GM18511 (cell line): ENCODE results near the gene PCDHGA10.
"Not testable (repeated sequence)": the region's sequence is repeated elsewhere in the genome, so short reads cannot be mapped to it uniquely, and the experiment has no call there.

Experiments
- ATAC-seq: cut with Tn5 transposase; IDR thresholded peaks from one replicate; pipeline ENCODE4 v1.9.1; 2021; ENCODE audit warnings: mild to moderate bottlenecking, moderate library complexity; ENCODE audit not compliant: unreplicated experiment

Gene PCDHGA10

GRCh38 chr5:141392429-141393198, 20.2 kb upstream of the PCDHGA10 start, which contains the start of gene PCDHGA8:
Gene PCDHGA8 (plus strand): TSS chr5:141392633. CDS start chr5:141392814, 181 bp downstream.
- no peak for ATAC-seq

- no peak for ATAC-seq
Measured at GRCh38 chr5:141393267-141393666, 19.5 kb upstream of the PCDHGA10 start.

- ATAC-seq, result not testable (repeated sequence)
Measured at GRCh38 chr5:141394401-141395187, 18.2 kb upstream of the PCDHGA10 start.

- ATAC-seq, result not testable (repeated sequence)
Measured at GRCh38 chr5:141397756-141398551, 14.8 kb upstream of the PCDHGA10 start, which contains the start of gene PCDHGB5. Gene PCDHGB5 (plus strand): TSS chr5:141397947. CDS start chr5:141398128, 181 bp downstream.

GRCh38 chr5:141398608-141399007, 14.2 kb upstream of the PCDHGA10 start:
- ATAC-seq, result no peak

GRCh38 chr5:141399555-141400258, 13.1 kb upstream of the PCDHGA10 start:
- ATAC-seq, result no peak

GRCh38 chr5:141402553-141403243, 10.1 kb upstream of the PCDHGA10 start, which contains the start of gene PCDHGA9:
Gene PCDHGA9 (plus strand): TSS chr5:141402778. CDS start chr5:141402953, 175 bp downstream.
- ATAC-seq, result no peak

- no peak for ATAC-seq
Measured at GRCh38 chr5:141403387-141403786, 9.4 kb upstream of the PCDHGA10 start.

GRCh38 chr5:141407790-141408505, 4.8 kb upstream of the PCDHGA10 start, which contains the start of gene PCDHGB6:
Gene PCDHGB6 (plus strand): TSS chr5:141408021. CDS start chr5:141408203, 182 bp downstream.
- ATAC-seq, result peak; percentile 86

GRCh38 chr5:141409598-141410306, 3.0 kb upstream of the PCDHGA10 start:
- no peak for ATAC-seq

- no peak for ATAC-seq
Measured at GRCh38 chr5:141411575-141411974, 1.2 kb upstream of the PCDHGA10 start.

- ATAC-seq, result peak; percentile 39
Measured at GRCh38 chr5:141413540-141414069, 818 bp downstream of the PCDHGA10 start.

GRCh38 chr5:141414548-141415274, 1.9 kb downstream of the PCDHGA10 start:
- not testable (repeated sequence) for ATAC-seq

GRCh38 chr5:141415275-141415618, 2.5 kb downstream of the PCDHGA10 start:
- not testable (repeated sequence) for ATAC-seq

GRCh38 chr5:141417494-141418172, 4.8 kb downstream of the PCDHGA10 start, which contains the start of gene PCDHGB7:
Gene PCDHGB7 (plus strand): TSS chr5:141417677. CDS start chr5:141417860, 183 bp downstream.
- peak; percentile 57 for ATAC-seq

GRCh38 chr5:141419074-141419880, 6.5 kb downstream of the PCDHGA10 start:
- ATAC-seq, result no peak
